GM12801 (cell line): ENCODE data around the gene STH.

Experiments used
- CTCF ChIP-seq: IDR thresholded peaks from one replicate; pipeline ENCODE4 v1.5.1; 2011; ENCODE audit warnings: control low read depth; ENCODE audit not compliant: insufficient read length; ENCODE audit errors: extremely low read depth

Gene STH

GRCh38 chr17:45968732-45969131, 30.3 kb upstream of the STH start:
- no peak for TF ChIP-seq CTCF

GRCh38 chr17:45969726-45970125, 29.3 kb upstream of the STH start:
- no peak for TF ChIP-seq CTCF

GRCh38 chr17:45970659-45971058, 28.4 kb upstream of the STH start:
- no peak for TF ChIP-seq CTCF

GRCh38 chr17:45971698-45972141, 27.3 kb upstream of the STH start:
- TF ChIP-seq CTCF = no peak

GRCh38 chr17:45972531-45972930, 26.5 kb upstream of the STH start:
- no peak for TF ChIP-seq CTCF

- TF ChIP-seq CTCF = no peak
Measured at GRCh38 chr17:45973099-45973780, 25.8 kb upstream of the STH start.

GRCh38 chr17:45973946-45974859, 24.8 kb upstream of the STH start:
- TF ChIP-seq CTCF = no peak
